Neuronal stem cell (in vitro differentiated cells): ENCODE measurements around the gene MED12L.

Experiments used
- DNase-seq: peaks from one replicate; pipeline ENCODE4 v3.0.0-alpha.2; 2013; ENCODE audit warnings: low spot score
- H2AFZ ChIP-seq: one replicate; pipeline ENCODE4 v1.6.1; 2013; ENCODE audit warnings: mild to moderate bottlenecking, low read length, inconsistent platforms
- H2AK5ac ChIP-seq: 2 replicates; pipeline ENCODE4 v1.6.1; 2013; ENCODE audit warnings: low read depth, mild to moderate bottlenecking, inconsistent platforms, low read length, moderate library complexity, mixed read lengths
- H2BK120ac ChIP-seq: 2 replicates; pipeline ENCODE4 v1.6.1; 2013; ENCODE audit warnings: low read depth, mild to moderate bottlenecking, inconsistent platforms, low read length, moderate library complexity, mixed read lengths
- H2BK12ac ChIP-seq: one replicate; pipeline ENCODE4 v1.6.1; 2013; ENCODE audit warnings: low read length, inconsistent platforms
- H2BK15ac ChIP-seq: 2 replicates; pipeline ENCODE4 v1.6.1; 2013; ENCODE audit warnings: mild to moderate bottlenecking, low read length, inconsistent platforms, mixed read lengths
- H2BK5ac ChIP-seq: one replicate; pipeline ENCODE4 v1.6.1; 2013; ENCODE audit warnings: inconsistent platforms, mild to moderate bottlenecking, low read length, moderate library complexity
- H3K14ac ChIP-seq: one replicate; pipeline ENCODE4 v1.6.1; 2013; ENCODE audit warnings: low read length, inconsistent platforms
- H3K18ac ChIP-seq: 2 replicates; pipeline ENCODE4 v1.6.1; 2013; ENCODE audit warnings: low read length, inconsistent platforms
- H3K23ac ChIP-seq: 2 replicates; pipeline ENCODE4 v1.6.1; 2013; ENCODE audit warnings: low read depth, mild to moderate bottlenecking, mixed read lengths, low read length, inconsistent platforms; ENCODE audit not compliant: poor library complexity
- H3K27ac ChIP-seq: replicated peaks from 3 replicates; pipeline ENCODE4 v1.5.1; 2013; ENCODE audit warnings: low read length, inconsistent platforms
- H3K27me3 ChIP-seq, 3 experiments: 2 replicates each; pipeline ENCODE4 v1.6.1; 2013; ENCODE audit warnings: low read length in 3 of 3, mild to moderate bottlenecking in 2 of 3, inconsistent platforms in 1 of 3, low read depth in 1 of 3, mixed read lengths in 1 of 3, moderate library complexity in 1 of 3; ENCODE audit not compliant: control insufficient read depth in 3 of 3, insufficient read depth in 3 of 3
- H3K36me3 ChIP-seq, 2 donors: replicated peaks in 1 of 2; 2 replicates each; pipeline ENCODE4 v1.6.1; 2013; ENCODE audit warnings: low read length in 2 of 2; ENCODE audit not compliant: control insufficient read depth in 2 of 2, insufficient read depth in 2 of 2
- H3K4ac ChIP-seq: 2 replicates; pipeline ENCODE4 v1.6.1; 2013; ENCODE audit warnings: inconsistent platforms, mild to moderate bottlenecking, low read length, moderate library complexity
- H3K4me1 ChIP-seq, 2 donors: 1 replicate in 1 of 2; 2 replicates in 1 of 2; pipeline ENCODE4 v1.6.1; 2013; ENCODE audit warnings: low read length in 2 of 2, low read depth in 1 of 2; ENCODE audit not compliant: control insufficient read depth in 2 of 2, insufficient read depth in 1 of 2
- H3K4me2 ChIP-seq: one replicate; pipeline ENCODE4 v1.6.1; 2013; ENCODE audit warnings: mild to moderate bottlenecking, low read length, inconsistent platforms; ENCODE audit not compliant: insufficient read depth, poor library complexity, severe bottlenecking
- H3K4me3 ChIP-seq, 2 donors: 2 replicates each; pipeline ENCODE4 v1.5.1; 2013; ENCODE audit warnings: low read length in 2 of 2, mild to moderate bottlenecking in 2 of 2, inconsistent platforms in 1 of 2, moderate library complexity in 1 of 2
- H3K79me1 ChIP-seq: one replicate; pipeline ENCODE4 v1.6.1; 2013; ENCODE audit warnings: low read depth, mild to moderate bottlenecking, inconsistent platforms, low read length, moderate library complexity
- H3K9ac ChIP-seq: one replicate; pipeline ENCODE4 v1.6.1; 2013; ENCODE audit warnings: mild to moderate bottlenecking, low read depth, low read length, inconsistent platforms; ENCODE audit not compliant: poor library complexity
- H3K9me3 ChIP-seq, 2 donors: replicated peaks in 1 of 2; 2 replicates each; pipeline versions ENCODE3 to v1.6.1; 2013; ENCODE audit warnings: low read length in 2 of 2, mild to moderate bottlenecking in 2 of 2, inconsistent platforms in 1 of 2, low read depth in 1 of 2, mixed read lengths in 1 of 2, moderate library complexity in 1 of 2; ENCODE audit not compliant: control insufficient read depth in 2 of 2, insufficient read depth in 1 of 2
- H4K8ac ChIP-seq: one replicate; pipeline ENCODE4 v1.6.1; 2013; ENCODE audit warnings: low read depth, mild to moderate bottlenecking, inconsistent platforms, low read length, moderate library complexity
- H4K91ac ChIP-seq: one replicate; pipeline ENCODE4 v1.6.1; 2013; ENCODE audit warnings: low read length, low read depth, mild to moderate bottlenecking, inconsistent platforms; ENCODE audit not compliant: poor library complexity
- WGBS, 2 donors: extraction: QIAGEN DNeasy Blood & Tissue Kit; methylation state at CpG; one replicate each; pipeline ENCODE4 v1.1.7; 2013; ENCODE audit warnings: missing lambda C conversion rate in 2 of 2, mixed read lengths in 1 of 2; ENCODE audit not compliant: insufficient read length in 2 of 2, insufficient replicate concordance in 1 of 2; ENCODE audit errors: extremely low coverage in 2 of 2; 5-methylcytosine and 5-hydroxymethylcytosine counted together

The MED12L gene

DNA sequence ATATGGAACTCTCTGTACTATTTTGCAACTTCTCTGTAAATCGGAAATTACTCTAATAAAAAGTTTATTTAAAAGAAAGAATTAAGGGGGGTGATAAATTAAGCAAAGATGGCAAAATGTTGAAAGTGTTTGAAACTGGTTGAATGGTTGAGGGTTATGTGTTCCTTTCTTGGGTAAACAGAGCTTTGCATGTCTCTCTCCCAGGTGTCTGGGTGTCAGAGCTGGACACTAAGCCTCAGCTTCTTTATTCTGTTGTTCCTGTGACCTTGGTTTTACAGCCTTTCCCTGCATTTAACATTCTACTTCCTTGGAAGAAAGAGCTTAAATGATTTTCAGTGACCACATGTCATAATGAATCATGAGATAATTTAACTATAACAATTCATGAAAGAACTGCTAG, 110.4 kb downstream of the MED12L start:
- no peak overlapping the region for H3K18ac ChIP-seq
- peaks cover 0 to 8% of the 10 kb centered on the region in 2 donors for H3K4me1 ChIP-seq
- no peak overlapping the region for H3K9ac ChIP-seq
- H3K9me3 ChIP-seq: no peaks in the 10 kb centered on the region
- no peak overlapping the region for H3K4ac ChIP-seq
- WGBS, 2 donors: no CpG with 5 or more reads among the region's 1 CpG
- H4K8ac ChIP-seq: no peak overlapping the region
- H4K91ac ChIP-seq: no peak overlapping the region
- no peaks in the 10 kb centered on the region for H3K27me3 ChIP-seq
- H3K14ac ChIP-seq: no peak overlapping the region
- DNase-seq: no peak
- no peak overlapping the region for H3K4me2 ChIP-seq
- no peaks in the 10 kb centered on the region for H3K79me1 ChIP-seq
- H2AK5ac ChIP-seq: no peak overlapping the region
- no peak overlapping the region for H2BK12ac ChIP-seq
- no peak overlapping the region for H2BK5ac ChIP-seq
- H2BK15ac ChIP-seq: no peak overlapping the region
- H3K27ac ChIP-seq: no peak overlapping the region
- H3K23ac ChIP-seq: no peak overlapping the region
- no peak overlapping the region for H2BK120ac ChIP-seq
- H3K36me3 ChIP-seq: peaks cover 10 to 11% of the 10 kb centered on the region in 2 donors
- no peak overlapping the region for H3K4me3 ChIP-seq
- H2AFZ ChIP-seq: no peak overlapping the region

DNA sequence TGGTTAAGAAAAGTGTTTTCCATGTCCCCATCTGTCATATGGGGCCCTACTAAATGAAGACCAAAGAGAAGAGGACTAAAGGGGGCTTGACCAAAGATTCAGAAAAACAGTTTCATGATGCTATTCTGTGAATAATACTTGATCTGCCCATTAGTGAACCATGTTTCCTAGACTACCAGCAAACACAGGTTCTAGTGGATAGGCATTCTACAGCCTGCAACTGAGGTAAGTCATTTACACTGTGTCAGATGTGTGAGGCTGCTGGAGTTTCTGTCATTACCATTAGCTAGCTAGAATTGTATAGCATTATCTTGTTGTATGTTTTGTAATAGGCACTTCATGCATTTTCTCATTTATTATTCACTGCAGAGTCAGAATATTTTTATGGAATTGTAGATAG, 111.0 kb downstream of the MED12L start:
- Histone ChIP-seq H2BK120ac (no peak overlapping the region), H2BK15ac (no peak overlapping the region), H3K4ac (no peak overlapping the region), H3K79me1 (no peaks in the 10 kb centered on the region), H2BK12ac (no peak overlapping the region), H3K9ac (no peak overlapping the region), H3K4me1 (peaks cover 0 to 8% of the 10 kb centered on the region in 2 donors), H3K18ac (no peak overlapping the region), H2AK5ac (no peak overlapping the region), H4K8ac (no peak overlapping the region), H3K9me3 (no peaks in the 10 kb centered on the region), H2BK5ac (no peak overlapping the region), H3K4me3 (no peak overlapping the region), H3K27ac (no peak overlapping the region), H2AFZ (no peak overlapping the region), H3K27me3 (no peaks in the 10 kb centered on the region), H3K4me2 (no peak overlapping the region), H3K36me3 (peaks cover 7 to 9% of the 10 kb centered on the region in 2 donors), H3K14ac (no peak overlapping the region), H3K23ac (no peak overlapping the region), H4K91ac (no peak overlapping the region)
- DNase-seq: no peak

DNA sequence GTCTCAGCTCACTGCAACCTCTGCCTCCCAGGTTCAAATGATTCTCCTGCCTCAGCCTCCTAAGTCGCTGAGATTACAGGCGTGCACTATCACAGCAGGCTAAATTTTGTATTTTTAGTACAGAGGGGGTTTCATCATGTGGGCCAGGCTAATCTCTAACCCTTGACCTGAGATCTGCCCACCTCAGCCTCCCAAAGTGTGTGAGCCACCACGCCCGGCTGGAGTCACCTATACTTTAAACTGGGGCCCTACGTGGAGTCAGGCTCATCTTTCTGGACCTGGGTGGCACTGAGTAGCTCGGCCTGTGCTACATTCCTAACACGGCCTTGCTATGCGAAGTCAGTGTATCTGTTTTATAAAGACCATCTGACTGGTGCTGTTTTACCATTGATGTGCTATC, 111.8 kb downstream of the MED12L start:
- no peak overlapping the region for H4K8ac ChIP-seq

DNA sequence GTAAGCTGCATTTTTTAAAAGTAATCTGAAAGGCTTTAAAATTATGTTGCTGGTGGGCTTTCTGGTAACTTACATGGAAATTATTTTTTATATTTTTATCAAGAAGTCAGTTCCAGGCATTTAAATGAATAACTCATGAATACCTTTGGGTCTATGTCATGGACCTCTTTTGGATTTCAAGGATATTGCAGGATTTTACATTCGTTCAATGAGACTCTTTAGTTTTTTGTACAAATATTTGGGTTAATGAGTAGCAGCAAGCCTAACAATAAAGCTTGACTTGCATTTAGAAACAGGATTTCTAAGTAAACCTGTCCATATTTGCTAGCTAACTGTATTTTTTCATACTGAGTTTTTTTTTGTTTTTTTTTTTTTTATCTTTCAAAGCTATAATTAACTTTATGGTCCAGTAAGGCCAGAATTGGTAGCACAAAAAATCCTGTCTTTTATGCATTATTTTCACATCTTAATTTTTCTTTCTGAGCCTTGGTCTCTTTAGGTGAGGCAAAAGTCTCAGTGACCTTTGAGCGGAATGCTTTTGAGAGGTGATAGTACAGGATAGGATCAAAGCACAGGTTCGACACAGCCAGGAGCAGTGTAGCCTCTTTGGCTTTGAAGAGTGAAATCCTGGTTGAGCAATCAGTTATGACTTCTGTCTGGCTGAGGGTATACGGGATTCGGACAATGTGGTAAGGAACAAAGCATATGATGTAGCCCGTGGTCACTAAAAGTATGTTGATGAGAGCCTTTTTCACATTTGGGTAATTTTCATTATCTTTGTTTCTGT, 112.7 kb downstream of the MED12L start:
- H3K27ac ChIP-seq: no peak overlapping the region
- no peak overlapping the region for H3K4me2 ChIP-seq
- no peak overlapping the region for H2AFZ ChIP-seq
- H3K9ac ChIP-seq: no peak overlapping the region
- H3K23ac ChIP-seq: no peak overlapping the region
- H4K8ac ChIP-seq: no peak overlapping the region
- H3K14ac ChIP-seq: no peak overlapping the region
- H2AK5ac ChIP-seq: no peak overlapping the region
- H3K79me1 ChIP-seq: no peaks in the 10 kb centered on the region
- no peak overlapping the region for H3K18ac ChIP-seq
- H3K4me3 ChIP-seq: no peak overlapping the region
- no peaks in the 10 kb centered on the region for H3K9me3 ChIP-seq
- no peak overlapping the region for H2BK12ac ChIP-seq
- H3K4me1 ChIP-seq: peaks cover 0 to 8% of the 10 kb centered on the region in 2 donors
- no peaks in the 10 kb centered on the region for H3K27me3 ChIP-seq
- H3K36me3 ChIP-seq: peaks cover 7% of the 10 kb centered on the region in 2 donors
- no peak for DNase-seq
- no peak overlapping the region for H2BK15ac ChIP-seq
- H2BK120ac ChIP-seq: no peak overlapping the region
- no CpG with 5 or more reads among the region's 6 CpGs for WGBS, 2 donors
- H3K4ac ChIP-seq: no peak overlapping the region
- H4K91ac ChIP-seq: no peak overlapping the region
- no peak overlapping the region for H2BK5ac ChIP-seq

More for the DNA sequence above, 111.8 kb downstream of the MED12L start:
- Histone ChIP-seq H3K36me3 (peaks cover 7 to 9% of the 10 kb centered on the region in 2 donors), H2BK120ac (no peak overlapping the region), H2BK15ac (no peak overlapping the region), H3K9ac (no peak overlapping the region), H3K27me3 (no peaks in the 10 kb centered on the region), H3K14ac (no peak overlapping the region), H3K18ac (no peak overlapping the region), H3K9me3 (no peaks in the 10 kb centered on the region), H3K23ac (no peak overlapping the region), H3K4me1 (peaks cover 0 to 8% of the 10 kb centered on the region in 2 donors), H3K4ac (no peak overlapping the region), H2AFZ (no peak overlapping the region), H3K27ac (no peak overlapping the region), H2AK5ac (no peak overlapping the region), H3K79me1 (no peaks in the 10 kb centered on the region), H3K4me2 (no peak overlapping the region), H2BK12ac (no peak overlapping the region), H2BK5ac (no peak overlapping the region), H3K4me3 (no peak overlapping the region), H4K91ac (no peak overlapping the region)
- no CpG with 5 or more reads among the region's 8 CpGs for whole genome bisulfite sequencing, 2 donors
- DNase-seq: no peak
